Measurements from ENCODE around the gene E2F3.

- no peak for TF ChIP-seq POLR2A (IDR thresholded peaks at IDR 0.05)
- TF ChIP-seq CTCF (IDR thresholded peaks at IDR 0.05), result no peak
These were observed 13.0 kb downstream of the E2F3 start for GRCh38 chr6:20414711-20415110.

Measured in upper lobe of left lung (tissue), 4 donors.